GM23248 (cell line): ENCODE data around the gene PPT2. TPM values are rescaled to one million over a fixed set of nuclear protein-coding genes. Genes with fewer than 3 reads are reported as not detected.

Experiments used
- DNase-seq: peaks from one replicate; pipeline ENCODE4 v3.0.0-alpha.2; 2015
- H2AFZ ChIP-seq: fragments of 200-600 bp; sonication (generic); 2 replicates; pipeline ENCODE4 v1.6.1; 2016; ENCODE audit warnings: antibody characterized with exemption
- H3F3A ChIP-seq: fragments of 200-600 bp; sonication (generic); 2 replicates; pipeline ENCODE4 v1.6.1; 2016; ENCODE audit warnings: mild to moderate bottlenecking, antibody characterized with exemption, mixed run types; ENCODE audit not compliant: insufficient read depth
- H3K27ac ChIP-seq: fragments of 200-600 bp; sonication (generic); 2 replicates; pipeline ENCODE4 v1.5.1; 2016; ENCODE audit warnings: mild to moderate bottlenecking
- H3K27me3 ChIP-seq: fragments of 200-600 bp; sonication (generic); replicated peaks from 2 replicates; pipeline ENCODE4 v1.6.1; 2016; ENCODE audit warnings: mild to moderate bottlenecking; ENCODE audit not compliant: insufficient read depth
- H3K36me3 ChIP-seq: fragments of 200-600 bp; sonication (generic); 2 replicates; pipeline ENCODE4 v1.6.1; 2016; ENCODE audit warnings: low read depth, mild to moderate bottlenecking
- H3K4me1 ChIP-seq: fragments of 200-600 bp; sonication (generic); 2 replicates; pipeline ENCODE4 v1.6.1; 2016; ENCODE audit warnings: mild to moderate bottlenecking; ENCODE audit not compliant: insufficient read depth
- H3K4me2 ChIP-seq: fragments of 200-600 bp; sonication (generic); one replicate; pipeline ENCODE4 v1.6.1; 2016; ENCODE audit warnings: mild to moderate bottlenecking; ENCODE audit not compliant: unreplicated experiment
- H3K4me3 ChIP-seq: fragments of 200-600 bp; sonication (generic); 2 replicates; pipeline ENCODE4 v1.5.1; 2016; ENCODE audit warnings: mild to moderate bottlenecking
- H3K79me2 ChIP-seq: fragments of 200-600 bp; sonication (generic); 2 replicates; pipeline ENCODE4 v1.6.1; 2016; ENCODE audit warnings: mild to moderate bottlenecking; ENCODE audit not compliant: insufficient read depth
- H3K9ac ChIP-seq: fragments of 200-600 bp; sonication (generic); 2 replicates; pipeline ENCODE4 v1.6.1; 2016; ENCODE audit warnings: mild to moderate bottlenecking
- H3K9me2 ChIP-seq: fragments of 200-600 bp; sonication (generic); 2 replicates; pipeline ENCODE4 v1.6.1; 2016; ENCODE audit warnings: mixed run types, mild to moderate bottlenecking, moderate library complexity; ENCODE audit not compliant: insufficient read depth
- H3K9me3 ChIP-seq: fragments of 200-600 bp; sonication (generic); one replicate; pipeline ENCODE4 v1.6.1; 2017; ENCODE audit warnings: low read depth
- H4K20me1 ChIP-seq: fragments of 200-600 bp; sonication (generic); 2 replicates; pipeline ENCODE4 v1.6.0; 2016; ENCODE audit not compliant: insufficient read depth
- EZH2 ChIP-seq: fragments of 200-600 bp; sonication (generic); IDR thresholded peaks from 2 replicates; pipeline ENCODE4 v1.6.1; 2018; ENCODE audit warnings: antibody characterized with exemption, mild to moderate bottlenecking; ENCODE audit not compliant: insufficient read depth, poor library complexity, severe bottlenecking
- EZH2phosphoT487 ChIP-seq: fragments of 200-600 bp; sonication (generic); IDR thresholded peaks from 2 replicates; pipeline ENCODE4 v1.6.1; 2018; ENCODE audit warnings: antibody characterized with exemption, moderate library complexity, mild to moderate bottlenecking, low read depth; ENCODE audit not compliant: insufficient read depth
- WGBS, 2 experiments: methylation state at CpG; one replicate each; pipeline ENCODE4 v1.1.6; 2015 to 2017; ENCODE audit warnings: low lambda C conversion rate in 2 of 2, low coverage in 1 of 2; ENCODE audit errors: missing lambda C conversion rate in 2 of 2; 5-methylcytosine and 5-hydroxymethylcytosine counted together
- in situ Hi-C: fragments of 300-500 bp; cut with MboI; formaldehyde crosslinking; loops from 2 replicates; pipeline ENCODE4 v1.15.0; 2020
- polyA plus RNA-seq: library from polyadenylated mRNA; unstranded; fragments of >200 nt; fragmentation: Nextera tagmentation; extraction: Ambion mirVana; gene quantifications from 2 replicates; pipeline ENCODE4 v1.2.1, GENCODE V29; 2016
- total RNA-seq: library from RNA; depleted of rRNA; stranded (reverse); fragments of >200 nt; shearing (Covaris generic); gene quantifications from 2 replicates; pipeline ENCODE4 v1.2.3, GENCODE V29; 2014

PPT2 gene
- total and polyA plus RNA-seq, 2 experiments from 2014 or later = 10.3 to 12.8 TPM

GRCh38 chr6:32163559-32164258, 9.8 kb downstream of the PPT2 start:
- DNase-seq = no peak
- no peaks in the 10 kb centered on the region; the same call in 1 of the 2 replicates for H3F3A ChIP-seq
- no peak overlapping the region for H2AFZ ChIP-seq

GRCh38 chr6:32164295-32164694, 10.4 kb downstream of the PPT2 start, which contains the start of gene EGFL8:
Gene EGFL8, plus strand, starts transcription at chr6:32164595. Its CDS starts 1,571 bp downstream, at chr6:32166166.
- no peak within 1 kb of the TSS for H3K4me3 ChIP-seq
- no peaks in the 10 kb centered on the region for H3K9me3 ChIP-seq
- no peak within 1 kb of the TSS for H3K27ac ChIP-seq
- peaks cover 8% of the 10 kb centered on the region; the same call in 1 of the 2 replicates for H3K4me1 ChIP-seq
- H3K27me3 ChIP-seq = no peaks in the 10 kb centered on the region
- H3K4me2 ChIP-seq = no peak within 1 kb of the TSS
- no peak within 1 kb of the TSS for H2AFZ ChIP-seq
- H3K9ac ChIP-seq = no peak within 1 kb of the TSS
- no peak for DNase-seq
- TF ChIP-seq EZH2phosphoT487 = no peak
- no peak for TF ChIP-seq EZH2
- in situ Hi-C loops = no loop called here
- no peaks in the 10 kb centered on the region; the same call in 1 of the 2 replicates for H3F3A ChIP-seq
- no peaks in the 10 kb centered on the region for H3K9me2 ChIP-seq
- no peaks in the 10 kb centered on the region for H3K79me2 ChIP-seq
- H3K36me3 ChIP-seq = peaks cover 6% of the 10 kb centered on the region; the same call in 1 of the 2 replicates
- H4K20me1 ChIP-seq = no peaks in the 10 kb centered on the region

More at GRCh38 chr6:32163559-32164258, 9.8 kb downstream of the PPT2 start:
- in situ Hi-C loops = no loop called here
- H3K9me3 ChIP-seq = no peaks in the 10 kb centered on the region
- no peak overlapping the region for H3K27ac ChIP-seq
- H4K20me1 ChIP-seq = no peaks in the 10 kb centered on the region
- no peak overlapping the region for H3K4me2 ChIP-seq
- H3K4me1 ChIP-seq = peaks cover 4% of the 10 kb centered on the region; the same call in 1 of the 2 replicates
- peaks cover 3% of the 10 kb centered on the region; the same call in 1 of the 2 replicates for H3K36me3 ChIP-seq
- H3K9me2 ChIP-seq = no peaks in the 10 kb centered on the region
- TF ChIP-seq EZH2phosphoT487 = no peak
- no peak overlapping the region for H3K4me3 ChIP-seq
- WGBS, 2 experiments = 99% methylated on average over 7 of the region's 7 CpGs
- H3K79me2 ChIP-seq = no peaks in the 10 kb centered on the region
- no peak overlapping the region for H3K9ac ChIP-seq
- no peaks in the 10 kb centered on the region for H3K27me3 ChIP-seq

GRCh38 chr6:32166411-32167061, 12.6 kb downstream of the PPT2 start:
- H3K9me3 ChIP-seq = no peaks in the 10 kb centered on the region
- no peak overlapping the region for H3K4me3 ChIP-seq
- H2AFZ ChIP-seq = no peak overlapping the region
- peaks cover 6% of the 10 kb centered on the region; the same call in 1 of the 2 replicates for H3K36me3 ChIP-seq
- WGBS, 2 experiments = 81 to 90% methylated on average over 24 to 28 of the region's 30 CpGs
- peaks cover 8% of the 10 kb centered on the region; the same call in 1 of the 2 replicates for H3K4me1 ChIP-seq
- no peak for DNase-seq
- no peak overlapping the region for H3K4me2 ChIP-seq
- H3K27ac ChIP-seq = no peak overlapping the region
- TF ChIP-seq EZH2phosphoT487 (no peak), EZH2 (no peak)
- no peaks in the 10 kb centered on the region for H3K9me2 ChIP-seq
- H3F3A ChIP-seq = no peaks in the 10 kb centered on the region; the same call in 1 of the 2 replicates
- no peaks in the 10 kb centered on the region for H3K27me3 ChIP-seq
- peaks cover 9% of the 10 kb centered on the region; the same call in 1 of the 2 replicates for H3K79me2 ChIP-seq
- H4K20me1 ChIP-seq = no peaks in the 10 kb centered on the region
- in situ Hi-C loops = no loop called here
- H3K9ac ChIP-seq = no peak overlapping the region

GRCh38 chr6:32167154-32167760, 13.3 kb downstream of the PPT2 start:
- no peaks in the 10 kb centered on the region for H3K9me3 ChIP-seq
- H3F3A ChIP-seq = no peaks in the 10 kb centered on the region; the same call in 1 of the 2 replicates
- H4K20me1 ChIP-seq = no peaks in the 10 kb centered on the region
- TF ChIP-seq EZH2phosphoT487 = no peak
- no peak for TF ChIP-seq EZH2
- no peak for DNase-seq
- no peak overlapping the region for H3K9ac ChIP-seq
- in situ Hi-C loops = no loop called here
- no peak overlapping the region for H3K27ac ChIP-seq
- H3K4me2 ChIP-seq = no peak overlapping the region
- peaks cover 6% of the 10 kb centered on the region; the same call in 1 of the 2 replicates for H3K36me3 ChIP-seq
- H3K4me3 ChIP-seq = no peak overlapping the region
- H3K79me2 ChIP-seq = peaks cover 16% of the 10 kb centered on the region
- peaks cover 8% of the 10 kb centered on the region; the same call in 1 of the 2 replicates for H3K4me1 ChIP-seq
- 87 to 88% methylated on average over 32 of the region's 32 CpGs for WGBS, 2 experiments
- H3K9me2 ChIP-seq = no peaks in the 10 kb centered on the region
- H3K27me3 ChIP-seq = no peaks in the 10 kb centered on the region
- no peak overlapping the region for H2AFZ ChIP-seq
